ENCODE data around the gene TMC4. TPM values are rescaled to one million over a fixed set of nuclear protein-coding genes. Genes with fewer than 3 reads are reported as not detected.
A peak's percentile ranks its signal among the peaks of the same experiment; 100 is the strongest.

TMC4 gene
- total and polyA plus RNA-seq, 2 donors from 2014 or later = 64.6 to 98.9 TPM

GRCh38 chr19:54211235-54211634 is 38.3 kb upstream of the TMC4 start:
- peak in 1 of 5 donors; percentile 50 for DNase-seq
- peak overlapping the region in 1 of 2 donors; percentile 48 for H3K27ac ChIP-seq (ENCODE audit: low read depth in 2 of 2, low read length in 2 of 2)
- H3K27me3 ChIP-seq (ENCODE audit: control insufficient read depth, insufficient read depth, low read length) = no peaks in the 10 kb centered on the region
- H3K9me3 ChIP-seq (ENCODE audit: control insufficient read depth in 2 of 3, insufficient read depth in 1 of 3, low read length in 3 of 3) = no peaks in the 10 kb centered on the region
- no peak overlapping the region for H3K9ac ChIP-seq (ENCODE audit: low read length in 3 of 3)
- peaks cover 3 to 25% (median 12%) of the 10 kb centered on the region in 3 donors for H3K36me3 ChIP-seq (ENCODE audit: control insufficient read depth in 2 of 3, insufficient read depth in 3 of 3, low read length in 3 of 3)
- no peak overlapping the region for H3K4me3 ChIP-seq (ENCODE audit: low read length in 3 of 3)
- intact Hi-C loops (cut with DNase I) = no loop called here
- FAIRE-seq = no peak
- TF ChIP-seq CTCF (IDR thresholded peaks at IDR 0.05; ENCODE audit: borderline replicate concordance, extremely low read depth, insufficient read depth) = no peak
- H3K4me1 ChIP-seq (ENCODE audit: control insufficient read depth in 2 of 3, insufficient read depth in 2 of 3, low read depth in 1 of 3, low read length in 3 of 3) = peaks cover 6 to 25% (median 17%) of the 10 kb centered on the region in 3 donors

GRCh38 chr19:54209811-54210494 is 37.0 kb upstream of the TMC4 start:
- Histone ChIP-seq H3K4me1 (ENCODE audit: control insufficient read depth in 2 of 3, insufficient read depth in 2 of 3, low read depth in 1 of 3, low read length in 3 of 3) (peaks cover 6 to 30% (median 19%) of the 10 kb centered on the region in 3 donors), H3K4me3 (ENCODE audit: low read length in 3 of 3) (no peak overlapping the region), H3K27me3 (ENCODE audit: control insufficient read depth, insufficient read depth, low read length) (no peaks in the 10 kb centered on the region), H3K27ac (ENCODE audit: low read depth in 2 of 2, low read length in 2 of 2) (peak overlapping the region; percentile 87 to 93), H3K36me3 (ENCODE audit: control insufficient read depth in 2 of 3, insufficient read depth in 3 of 3, low read length in 3 of 3) (peaks cover 4 to 35% (median 21%) of the 10 kb centered on the region in 3 donors), H3K9ac (ENCODE audit: low read length in 3 of 3) (peak overlapping the region in 1 of 3 donors; percentile 44), H3K9me3 (ENCODE audit: control insufficient read depth in 2 of 3, insufficient read depth in 1 of 3, low read length in 3 of 3) (no peaks in the 10 kb centered on the region)
- DNase-seq = peak; percentile 76 to 96 (median 92)
- FAIRE-seq = peak; percentile 6
- intact Hi-C loops (cut with DNase I) = no loop called here
- TF ChIP-seq CTCF (IDR thresholded peaks at IDR 0.05; ENCODE audit: borderline replicate concordance, extremely low read depth, insufficient read depth) = no peak

- FAIRE-seq (no peak), DNase-seq (peak in 3 of 5 donors; percentile 10 to 83 (median 64))
- Histone ChIP-seq H3K4me3 (ENCODE audit: low read length in 3 of 3) (no peak overlapping the region), H3K4me1 (ENCODE audit: control insufficient read depth in 2 of 3, insufficient read depth in 2 of 3, low read depth in 1 of 3, low read length in 3 of 3) (peaks cover 6 to 34% (median 24%) of the 10 kb centered on the region in 3 donors), H3K9me3 (ENCODE audit: control insufficient read depth in 2 of 3, insufficient read depth in 1 of 3, low read length in 3 of 3) (no peaks in the 10 kb centered on the region), H3K36me3 (ENCODE audit: control insufficient read depth in 2 of 3, insufficient read depth in 3 of 3, low read length in 3 of 3) (peaks cover 6 to 42% (median 27%) of the 10 kb centered on the region in 3 donors), H3K27ac (ENCODE audit: low read depth in 2 of 2, low read length in 2 of 2) (peak overlapping the region; percentile 87 to 93), H3K27me3 (ENCODE audit: control insufficient read depth, insufficient read depth, low read length) (no peaks in the 10 kb centered on the region), H3K9ac (ENCODE audit: low read length in 3 of 3) (peak overlapping the region in 1 of 3 donors; percentile 44)
- intact Hi-C loops (cut with DNase I) = no loop called here
- no peak for TF ChIP-seq CTCF (IDR thresholded peaks at IDR 0.05; ENCODE audit: borderline replicate concordance, extremely low read depth, insufficient read depth)
Observed at GRCh38 chr19:54209058-54209810, 36.3 kb upstream of the TMC4 start.
